ENCODE results near the gene MBP.

MBP gene

GRCh38 chr18:77150588-77150987, 18.0 kb upstream of the MBP start:
- DNase-seq: no peak

GRCh38 chr18:77148289-77148688, 15.7 kb upstream of the MBP start:
- DNase-seq: no peak

- DNase-seq: no peak
Measured at GRCh38 chr18:77147418-77147852, 14.9 kb upstream of the MBP start.

- DNase-seq: no peak
Measured at GRCh38 chr18:77146249-77147080, 13.9 kb upstream of the MBP start.

- no peak for DNase-seq
Measured at GRCh38 chr18:77145364-77145901, 12.8 kb upstream of the MBP start.

GRCh38 chr18:77144451-77145118, 12.0 kb upstream of the MBP start:
- DNase-seq: no peak

GRCh38 chr18:77144046-77144445, 11.5 kb upstream of the MBP start:
- DNase-seq: no peak

- DNase-seq: no peak
Measured at GRCh38 chr18:77143196-77143595, 10.6 kb upstream of the MBP start.

- no peak for DNase-seq
Measured at GRCh38 chr18:77141401-77142118, 9.0 kb upstream of the MBP start.

GRCh38 chr18:77140439-77141109, 8.0 kb upstream of the MBP start:
- no peak for DNase-seq

GRCh38 chr18:77140030-77140429, 7.4 kb upstream of the MBP start:
- no peak for DNase-seq

- DNase-seq: no peak
Measured at GRCh38 chr18:77139619-77140018, 7.0 kb upstream of the MBP start.

GRCh38 chr18:77138270-77138669, 5.7 kb upstream of the MBP start:
- peak; percentile 44 for DNase-seq

- DNase-seq: peak; percentile 20
Measured at GRCh38 chr18:77137851-77138250, 5.3 kb upstream of the MBP start.

GRCh38 chr18:77136871-77137665, 4.5 kb upstream of the MBP start:
- no peak for DNase-seq

- no peak for DNase-seq
Measured at GRCh38 chr18:77136076-77136718, 3.6 kb upstream of the MBP start.

GRCh38 chr18:77135339-77136075, 2.9 kb upstream of the MBP start:
- DNase-seq: no peak

GRCh38 chr18:77134611-77135010, 2.0 kb upstream of the MBP start:
- no peak for DNase-seq

GRCh38 chr18:77133835-77134496, 1.4 kb upstream of the MBP start:
- no peak for DNase-seq

Data from DMS79 treated with DMSO at 0.1 percent for 48 hours (cell line).